Spinal cord (tissue), 10 donors: ENCODE data around the gene THRSP. TPM values are rescaled to one million over a fixed set of nuclear protein-coding genes. Genes with fewer than 3 reads are reported as not detected.
"Not testable (repeated sequence)": the region's sequence is repeated elsewhere in the genome, so short reads cannot be mapped to it uniquely, and the experiment has no call there.

Experiments used
- DNase-seq, 6 donors: peaks; one replicate each; pipeline versions ENCODE4 v3.0.0 to v3.0.0-alpha.2; 2013 to 2015; ENCODE audit warnings: low spot score in 6 of 6, low read depth in 4 of 6
- H3K27ac ChIP-seq: one replicate; pipeline ENCODE4 v1.5.1; 2013; ENCODE audit warnings: low read depth, low read length, control low read depth
- H3K27me3 ChIP-seq: one replicate; pipeline ENCODE4 v1.6.1; 2013; ENCODE audit warnings: low read length; ENCODE audit not compliant: control insufficient read depth, insufficient read depth
- H3K36me3 ChIP-seq: one replicate; pipeline ENCODE4 v1.6.1; 2013; ENCODE audit warnings: low read length; ENCODE audit not compliant: control insufficient read depth, insufficient read depth
- H3K4me1 ChIP-seq: one replicate; pipeline ENCODE4 v1.6.1; 2013; ENCODE audit warnings: low read length; ENCODE audit not compliant: control insufficient read depth, insufficient read depth
- H3K4me3 ChIP-seq: one replicate; pipeline ENCODE4 v1.5.1; 2013; ENCODE audit warnings: low read depth, low read length, control low read depth
- H3K9me3 ChIP-seq: one replicate; pipeline ENCODE4 v1.6.1; 2013; ENCODE audit warnings: low read length; ENCODE audit not compliant: control insufficient read depth, insufficient read depth
- WGBS: methylation state at CpG from one replicate; pipeline ENCODE4 v1.1.5; 2013; ENCODE audit warnings: missing lambda C conversion rate; ENCODE audit not compliant: insufficient coverage; 5-methylcytosine and 5-hydroxymethylcytosine counted together
- polyA plus RNA-seq, 2 donors: library from polyadenylated mRNA; unstranded; fragments of 120-200 nt; gene quantifications; one replicate each; pipeline ENCODE4 v1.2.1, GENCODE V29; 2013; ENCODE audit not compliant: insufficient read length in 2 of 2
- total RNA-seq, 2 donors: library from RNA; depleted of rRNA in 1 of 2; stranded (reverse); fragments of 120-200 nt in 1 of 2; fragments of >200 nt in 1 of 2; gene quantifications; one replicate each; pipeline versions ENCODE4 v1.2.3 to v1.2.4, GENCODE V29; 2013 to 2014
- donor health status: healthy.

THRSP gene
- total and polyA plus RNA-seq, 4 donors: 0.11 to 0.41 (median 0.24) TPM

GRCh38 chr11:78072455-78072854 is 8.8 kb downstream of the THRSP start:
- Histone ChIP-seq H3K4me1 (peaks cover 7% of the 10 kb centered on the region), H3K36me3 (peaks cover 23% of the 10 kb centered on the region), H3K9me3 (no peaks in the 10 kb centered on the region), H3K27me3 (no peaks in the 10 kb centered on the region), H3K27ac (no peak overlapping the region), H3K4me3 (no peak overlapping the region)
- no peak for DNase-seq
- WGBS: 94% methylated on average over 3 of the region's 4 CpGs

GRCh38 chr11:78074756-78075155 is 11.1 kb downstream of the THRSP start:
- Histone ChIP-seq H3K27ac (no peak overlapping the region), H3K4me3 (no peak overlapping the region), H3K27me3 (no peaks in the 10 kb centered on the region), H3K9me3 (no peaks in the 10 kb centered on the region), H3K36me3 (peaks cover 14% of the 10 kb centered on the region), H3K4me1 (peaks cover 17% of the 10 kb centered on the region)
- DNase-seq: no peak
- WGBS: 66% methylated on average over 4 of the region's 6 CpGs

- Histone ChIP-seq H3K36me3 (peaks cover 12% of the 10 kb centered on the region), H3K4me3 (no peak overlapping the region), H3K4me1 (peaks cover 20% of the 10 kb centered on the region), H3K9me3 (no peaks in the 10 kb centered on the region), H3K27ac (no peak overlapping the region), H3K27me3 (no peaks in the 10 kb centered on the region)
- DNase-seq: no peak
- 89% methylated on average over 4 of the region's 6 CpGs for WGBS
Measured at GRCh38 chr11:78076733-78077403, 13.2 kb downstream of the THRSP start.

- H3K27ac ChIP-seq, H3K4me3 ChIP-seq, DNase-seq, H3K9me3 ChIP-seq, H3K36me3 ChIP-seq, H3K27me3 ChIP-seq: not testable (repeated sequence)
- WGBS: 91% methylated on average over 4 of the region's 4 CpGs
- peaks cover 20% of the 10 kb centered on the region for H3K4me1 ChIP-seq
Measured at GRCh38 chr11:78077592-78077991, 13.9 kb downstream of the THRSP start.

- no peak for DNase-seq
- Histone ChIP-seq H3K4me1 (peaks cover 20% of the 10 kb centered on the region), H3K4me3 (peak overlapping the region; percentile 79), H3K36me3 (peaks cover 5% of the 10 kb centered on the region), H3K27me3 (no peaks in the 10 kb centered on the region), H3K9me3 (no peaks in the 10 kb centered on the region), H3K27ac (peak overlapping the region; percentile 90)
- WGBS: 52% methylated on average over 11 of the region's 21 CpGs
Measured at GRCh38 chr11:78078218-78079167, 14.8 kb downstream of the THRSP start.

GRCh38 chr11:78079232-78080083 is 15.8 kb downstream of the THRSP start, which contains the start of gene NDUFC2:
Gene NDUFC2, minus strand, starts transcription at chr11:78079862. Its CDS starts 118 bp downstream, at chr11:78079744.
- H3K27ac ChIP-seq: peak within 1 kb of the TSS; percentile 90
- H3K9me3 ChIP-seq: no peaks in the 10 kb centered on the region
- no peaks in the 10 kb centered on the region for H3K27me3 ChIP-seq
- H3K36me3 ChIP-seq: peaks cover 5% of the 10 kb centered on the region
- 0% methylated on average over 59 of the region's 68 CpGs for WGBS
- peak in 4 of 6 donors; percentile 74 to 94 (median 85) for DNase-seq
- peak within 1 kb of the TSS; percentile 79 for H3K4me3 ChIP-seq
- H3K4me1 ChIP-seq: peaks cover 20% of the 10 kb centered on the region

GRCh38 chr11:78080084-78080817 is 16.6 kb downstream of the THRSP start:
- Histone ChIP-seq H3K27ac (peak overlapping the region; percentile 90), H3K36me3 (peaks cover 5% of the 10 kb centered on the region), H3K27me3 (no peaks in the 10 kb centered on the region), H3K9me3 (no peaks in the 10 kb centered on the region), H3K4me3 (peak overlapping the region; percentile 79), H3K4me1 (peaks cover 20% of the 10 kb centered on the region)
- 81% methylated on average over 17 of the region's 23 CpGs for WGBS
- no peak for DNase-seq

- Histone ChIP-seq H3K4me3 (no peak overlapping the region), H3K4me1 (peaks cover 20% of the 10 kb centered on the region), H3K27me3 (no peaks in the 10 kb centered on the region), H3K9me3 (no peaks in the 10 kb centered on the region), H3K27ac (no peak overlapping the region), H3K36me3 (peaks cover 5% of the 10 kb centered on the region)
- no peak for DNase-seq
- 89% methylated on average over 11 of the region's 11 CpGs for WGBS
Measured at GRCh38 chr11:78080818-78081495, 17.3 kb downstream of the THRSP start.
